ENCODE results near the gene SDK2.
A peak's percentile ranks its signal among the peaks of the same experiment; 100 is the strongest.

SDK2 gene

DNA sequence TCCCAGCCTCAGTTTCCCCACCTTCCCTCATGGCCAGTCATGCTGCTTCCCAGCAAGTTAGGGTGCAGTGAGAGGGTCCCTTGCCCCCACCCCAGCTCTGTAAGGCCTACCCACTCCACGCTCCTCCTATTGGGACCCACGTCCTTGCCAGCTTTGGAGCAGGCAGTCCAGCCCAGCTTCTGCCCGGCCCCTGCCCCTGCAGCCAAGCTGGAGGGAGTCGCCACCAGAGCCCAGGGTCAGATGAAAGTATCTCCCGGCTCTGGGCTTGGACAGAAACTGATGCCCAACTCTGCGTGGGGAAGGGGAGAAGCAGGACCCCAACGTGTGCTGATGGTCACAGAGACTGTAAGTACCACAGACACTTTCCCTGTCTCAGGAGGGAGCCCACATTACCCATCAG lies 32.6 kb downstream of the SDK2 start:
- DNase-seq (ENCODE audit: low spot score): no peak

DNA sequence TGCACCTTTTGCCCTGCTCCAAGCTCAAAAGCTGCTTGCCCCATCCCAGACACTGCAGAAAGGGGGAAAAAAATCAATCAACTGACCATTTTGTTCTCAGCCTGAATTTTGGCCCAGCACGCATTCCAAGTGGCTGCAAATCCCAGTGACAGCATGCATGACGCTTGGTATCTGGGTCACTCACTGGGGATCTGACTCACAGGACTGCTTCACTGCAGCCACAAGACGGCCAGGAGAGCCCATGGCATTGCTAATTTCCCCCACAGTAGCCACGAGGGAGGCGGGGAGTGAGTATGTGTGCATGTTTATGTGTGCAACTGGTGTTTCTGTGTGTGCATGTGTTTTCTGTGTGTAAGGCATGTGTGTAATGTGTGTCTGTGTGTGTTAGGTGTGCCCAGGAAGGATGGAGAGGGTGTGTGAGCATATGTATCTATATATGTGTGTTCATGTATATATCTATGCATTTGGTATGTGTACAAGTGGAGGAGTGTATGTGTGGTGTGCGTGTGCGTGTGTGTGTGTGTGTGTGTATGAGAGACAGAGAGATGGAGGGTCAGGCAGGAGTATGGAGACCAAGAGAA lies 33.8 kb downstream of the SDK2 start:
- no peak for DNase-seq (ENCODE audit: low spot score)

DNA sequence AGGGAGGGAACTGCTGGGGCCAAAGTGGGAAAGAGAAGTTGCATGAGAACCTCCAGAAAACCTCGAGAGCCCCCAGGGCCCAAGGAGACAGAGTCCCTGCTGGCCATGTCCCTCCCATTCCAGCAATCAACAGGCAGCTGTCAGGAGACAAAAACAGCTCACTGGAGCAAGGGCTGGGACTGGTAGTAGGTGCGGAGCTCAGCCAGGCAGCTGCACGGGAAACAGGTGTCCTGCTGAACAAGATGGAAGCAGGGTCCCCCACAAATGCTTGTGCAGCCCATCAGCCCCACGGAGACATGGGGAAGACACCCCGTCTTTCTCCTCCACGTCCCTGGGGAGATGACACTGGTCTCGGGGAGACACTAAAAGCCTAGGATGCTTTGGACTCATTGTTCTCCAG lies 34.5 kb downstream of the SDK2 start:
- DNase-seq (ENCODE audit: low spot score): no peak

DNA sequence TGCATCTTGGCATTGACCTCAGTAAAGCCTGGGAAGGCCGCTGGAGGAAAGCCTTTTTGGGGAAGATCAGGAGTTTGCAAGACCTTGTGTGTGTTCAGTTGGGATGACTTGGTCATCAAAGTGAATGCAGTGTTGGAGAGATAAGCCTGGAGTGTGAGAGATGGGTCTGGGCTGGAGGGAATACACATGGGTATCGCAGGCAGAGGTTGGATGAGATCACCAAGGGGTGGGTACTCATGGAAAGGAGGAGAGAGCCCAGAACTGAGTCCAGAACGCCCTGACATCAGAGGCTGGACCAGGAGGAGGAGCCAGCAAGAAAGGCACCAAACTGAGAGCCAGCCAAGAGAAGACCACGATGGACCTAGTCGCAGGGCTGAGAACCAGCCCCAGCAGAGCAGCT lies 35.2 kb downstream of the SDK2 start:
- no peak for DNase-seq (ENCODE audit: low spot score)

DNA sequence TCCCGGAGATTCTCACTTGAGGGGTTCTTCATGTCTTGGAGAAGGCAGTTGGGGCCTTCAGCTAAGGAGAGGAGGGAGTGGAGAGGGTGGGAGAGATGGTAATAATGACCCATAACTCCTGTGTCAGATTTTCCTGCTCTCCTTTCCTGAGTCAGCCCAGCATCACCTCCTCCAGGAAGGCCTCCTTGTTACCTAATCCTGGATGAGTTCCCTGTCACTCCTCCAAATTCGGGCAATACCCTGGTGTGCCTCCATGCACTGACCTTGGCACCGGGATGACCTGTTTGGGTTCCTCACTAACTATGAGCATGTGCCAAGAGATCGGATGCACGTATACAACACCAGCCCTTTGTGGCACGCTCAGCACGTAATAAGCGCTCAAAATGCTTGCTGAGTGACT lies 38.8 kb downstream of the SDK2 start:
- no peak for DNase-seq (ENCODE audit: low spot score)

DNA sequence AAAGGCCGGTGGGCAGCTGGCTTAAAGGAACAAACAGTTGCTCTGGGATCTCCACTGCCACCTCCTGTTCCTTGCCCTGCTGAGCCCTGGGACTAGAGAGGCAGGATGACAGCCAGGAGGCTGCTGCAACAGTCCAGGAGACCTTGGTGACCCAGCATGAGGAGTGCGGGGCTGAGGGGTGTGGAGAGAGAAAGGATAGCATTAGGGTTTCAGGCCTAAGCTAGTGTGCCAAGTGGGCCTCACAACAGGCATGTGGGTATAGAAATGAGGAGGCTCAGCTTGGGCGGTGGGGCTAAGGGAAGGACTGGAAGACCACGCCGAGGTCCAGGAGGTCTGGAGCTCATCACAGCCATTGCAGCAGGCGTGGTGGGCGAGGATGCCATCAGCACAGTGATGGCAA lies 39.8 kb downstream of the SDK2 start:
- DNase-seq (ENCODE audit: low spot score): no peak

DNA sequence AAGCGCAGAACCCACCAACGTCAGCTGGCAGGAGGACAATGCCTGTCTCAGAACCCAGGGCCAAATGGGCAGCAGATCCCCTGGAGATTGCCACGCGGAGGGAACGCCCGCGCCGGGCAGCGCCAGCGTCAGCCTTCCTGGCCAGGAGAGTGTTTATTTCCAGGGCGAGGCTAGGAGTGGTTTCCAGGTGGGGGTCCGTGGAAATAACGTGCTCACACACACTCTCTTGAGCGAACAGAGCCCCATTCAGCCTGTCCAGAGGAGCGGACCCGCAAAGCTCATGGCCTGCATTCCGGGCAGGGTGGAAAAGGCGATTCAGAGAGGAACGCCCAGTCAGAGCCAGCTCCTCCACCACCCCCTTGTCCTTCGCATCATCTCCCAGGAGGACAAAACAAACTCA lies 40.3 kb downstream of the SDK2 start:
- no peak for DNase-seq (ENCODE audit: low spot score)

DNA sequence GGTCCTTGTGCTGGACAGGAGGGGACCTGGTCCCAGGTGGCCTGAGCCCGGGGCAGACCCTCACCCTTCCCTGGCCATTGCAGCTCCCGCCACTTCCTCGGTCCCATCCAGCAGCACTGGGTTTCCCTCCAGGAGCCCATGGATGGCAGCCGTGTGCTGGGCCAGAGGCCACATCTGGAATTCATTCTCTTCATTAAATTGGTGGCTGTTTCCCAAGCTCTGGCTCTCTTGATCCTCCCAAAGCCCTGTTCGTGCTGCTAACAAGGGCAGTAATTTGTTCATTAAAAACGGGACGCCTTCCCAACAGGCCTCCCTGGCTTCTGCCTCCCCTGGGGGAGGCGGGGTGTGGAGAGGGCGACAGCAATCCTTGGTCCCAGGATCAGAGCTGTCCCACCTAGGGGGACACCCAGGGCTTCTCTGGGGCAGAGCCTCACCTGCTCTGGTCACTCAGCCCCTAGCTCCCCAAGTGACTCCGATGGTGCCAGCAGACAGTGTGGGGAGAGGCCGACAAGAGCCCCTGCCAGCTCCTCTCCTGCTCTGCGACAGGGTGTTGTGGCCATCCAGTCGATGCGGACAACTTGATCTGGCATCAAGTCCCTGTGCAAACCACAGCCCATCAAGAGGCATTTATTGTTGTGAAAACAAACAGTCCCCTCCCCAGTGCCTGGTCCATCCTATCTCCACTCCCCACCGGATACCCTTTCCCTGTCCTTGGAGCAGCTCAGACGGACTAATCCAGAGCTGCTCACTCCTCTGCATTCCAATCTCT lies 44.0 kb downstream of the SDK2 start:
- DNase-seq (ENCODE audit: low spot score): no peak

DNA sequence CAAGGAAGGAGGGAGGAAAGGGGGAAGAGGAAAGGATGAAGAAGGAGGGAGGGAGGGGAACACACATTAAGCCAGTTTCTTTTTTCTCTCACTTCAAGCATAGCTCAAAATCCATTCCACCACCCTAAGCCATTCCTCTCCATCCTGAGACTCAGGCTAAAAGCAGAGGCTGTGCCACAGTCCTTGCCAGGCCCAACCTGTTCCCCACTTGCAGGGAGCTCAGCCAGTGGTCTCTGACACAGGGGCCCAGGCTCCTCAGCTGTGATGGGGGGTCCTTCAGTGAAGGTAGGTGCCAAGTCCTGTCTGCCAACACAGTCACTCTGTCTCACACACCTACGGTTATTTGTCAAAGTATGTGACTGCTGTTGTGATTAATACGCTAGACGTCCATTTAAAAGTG lies 44.6 kb downstream of the SDK2 start:
- DNase-seq (ENCODE audit: low spot score): no peak

DNA sequence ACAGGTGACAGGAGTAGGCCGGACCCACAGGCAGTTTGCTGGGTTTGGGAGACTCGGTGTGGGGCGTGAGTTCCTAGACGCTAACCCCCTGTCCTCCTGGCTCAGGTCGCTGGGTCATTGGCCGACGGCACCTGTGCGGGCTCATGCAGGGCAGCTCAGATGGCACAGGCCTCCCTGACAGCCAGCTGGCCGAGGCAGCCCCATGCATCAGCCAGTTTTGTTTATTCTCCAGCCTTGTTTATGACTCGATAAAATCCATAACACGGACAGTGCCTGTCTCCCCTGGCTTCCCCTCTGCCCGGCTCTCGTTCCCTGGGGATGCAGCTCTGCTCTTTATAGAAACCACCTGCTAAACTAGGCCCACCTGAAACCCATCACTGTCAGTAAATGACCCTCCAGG lies 46.0 kb downstream of the SDK2 start:
- no peak for DNase-seq (ENCODE audit: low spot score)

DNA sequence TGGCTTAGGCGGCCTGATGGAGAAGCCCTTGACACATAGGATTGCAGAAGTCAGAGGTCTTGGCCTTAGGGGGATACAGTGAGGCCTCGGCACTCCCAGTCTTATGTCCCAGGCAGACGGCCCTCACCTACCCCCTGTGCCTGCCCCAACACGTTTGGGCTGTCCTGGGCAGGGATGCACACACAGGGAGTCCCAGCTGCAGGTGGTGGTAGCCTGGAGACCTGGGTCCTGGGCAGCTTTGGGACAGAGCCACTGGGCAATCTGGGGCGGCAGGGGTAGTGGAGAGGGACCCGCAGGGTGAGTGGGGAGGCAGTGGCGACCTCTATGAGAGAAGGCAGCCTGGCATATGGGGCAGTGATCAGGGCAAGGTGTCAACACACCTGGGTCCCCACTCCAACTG lies 48.3 kb downstream of the SDK2 start:
- no peak for DNase-seq (ENCODE audit: low spot score)

DNA sequence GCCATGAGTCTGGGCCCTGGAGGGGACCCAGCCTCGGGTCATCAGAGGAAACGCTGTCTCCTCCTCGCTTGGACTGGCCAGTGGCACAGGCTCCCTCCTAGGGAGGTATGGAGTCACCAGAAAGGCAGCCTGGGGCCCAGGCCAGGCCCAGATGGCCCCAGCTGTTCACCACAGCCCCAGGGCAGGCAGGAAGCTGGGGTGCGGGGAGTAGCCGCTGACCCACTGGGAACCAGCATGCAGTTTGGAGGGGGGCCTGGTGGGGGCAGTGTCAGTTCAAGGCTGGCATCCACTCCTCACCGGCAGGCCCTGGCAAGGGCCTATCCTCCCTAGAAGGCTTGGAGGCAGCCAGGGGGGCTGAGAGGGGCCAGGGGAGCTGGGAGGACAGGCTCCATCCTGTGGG lies 48.8 kb downstream of the SDK2 start:
- DNase-seq (ENCODE audit: low spot score): no peak

DNA sequence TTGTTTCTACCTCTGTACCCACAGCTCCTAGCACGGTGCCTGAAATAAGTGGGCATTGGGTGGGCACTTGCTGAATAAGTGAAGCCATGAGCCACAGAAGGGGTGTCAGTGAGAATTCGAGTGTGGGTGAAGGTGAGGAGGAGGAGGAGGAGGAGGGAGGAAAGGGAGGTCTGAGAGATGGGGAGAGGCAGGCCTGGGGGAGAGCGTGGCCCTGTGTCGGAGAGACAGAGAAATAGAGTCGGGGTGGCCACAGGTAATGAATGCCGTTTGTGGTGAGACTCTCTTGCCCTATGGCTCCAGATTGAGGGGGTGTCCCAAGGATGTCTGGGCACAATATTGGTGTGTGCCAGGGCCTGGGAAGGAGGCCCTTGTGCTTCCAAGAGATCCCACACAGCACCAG lies 49.2 kb downstream of the SDK2 start:
- no peak for DNase-seq (ENCODE audit: low spot score)

DNA sequence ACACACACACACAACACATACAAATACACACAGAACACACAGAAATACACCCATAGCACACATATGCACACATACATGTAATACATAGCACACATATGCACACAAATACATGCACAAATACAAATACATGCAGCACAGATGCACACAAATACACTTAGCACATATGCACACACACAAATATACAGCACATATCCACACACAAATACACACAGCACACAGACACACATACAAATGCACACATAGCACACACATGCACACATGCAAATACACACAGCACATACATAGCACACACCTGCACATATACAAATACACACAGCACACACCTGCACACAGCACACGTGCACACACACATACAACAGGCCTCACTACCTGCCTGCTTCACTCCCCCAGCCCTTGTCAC lies 49.6 kb downstream of the SDK2 start:
- no peak for DNase-seq (ENCODE audit: low spot score)

DNA sequence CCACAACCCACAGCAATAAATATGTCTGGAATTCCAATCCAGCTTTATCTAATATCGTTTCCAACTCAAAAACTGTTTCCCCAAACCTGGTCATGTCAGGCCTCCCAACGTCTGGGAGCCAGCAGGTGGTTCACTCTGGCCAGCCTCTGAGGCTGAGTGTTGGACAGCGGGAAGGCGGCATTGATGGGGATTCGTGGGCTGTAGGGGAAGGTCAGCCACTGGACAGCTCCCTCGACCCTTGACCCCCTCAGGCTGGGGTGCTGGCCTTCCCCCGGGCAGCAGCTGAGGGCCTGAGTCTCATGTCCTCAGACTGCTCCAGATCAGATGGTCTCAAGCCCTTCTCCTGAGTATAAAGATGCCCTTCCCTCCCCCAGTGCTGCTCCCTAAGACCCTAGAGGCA lies 50.2 kb downstream of the SDK2 start:
- DNase-seq (ENCODE audit: low spot score): no peak

DNA sequence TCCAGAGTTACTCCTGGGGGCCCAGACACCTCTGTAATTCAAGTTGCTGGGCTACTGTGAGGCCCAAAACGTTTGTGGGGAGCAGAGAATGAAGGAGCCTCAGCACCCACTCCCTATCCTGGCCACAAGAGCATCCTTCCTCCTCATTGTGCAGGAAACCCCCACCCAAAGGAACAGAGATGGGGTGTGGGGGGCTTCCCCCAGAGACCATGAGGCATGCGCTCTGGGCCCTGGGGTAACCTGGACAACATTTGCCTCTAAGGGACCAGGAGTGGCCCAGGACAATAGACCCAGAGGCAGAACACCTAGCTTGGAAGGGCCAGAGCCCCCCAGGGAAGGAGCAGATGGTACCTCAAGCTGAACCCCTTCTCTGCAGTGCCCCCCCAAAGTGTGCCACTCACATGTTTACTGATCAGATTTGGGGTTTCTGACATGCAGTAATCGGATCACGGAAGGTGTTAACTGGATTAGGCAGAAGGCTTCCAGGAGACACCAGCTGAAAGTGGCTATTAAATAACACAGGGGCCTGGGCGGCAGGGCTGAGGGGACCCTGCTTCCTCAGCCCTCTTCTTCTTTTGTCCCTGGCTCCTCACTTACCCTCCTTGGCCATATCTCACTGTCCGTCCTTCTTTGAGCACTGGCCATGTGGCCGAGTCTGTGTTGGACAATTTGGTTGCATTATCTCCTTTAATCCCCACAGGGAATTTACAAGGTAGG lies 50.8 kb downstream of the SDK2 start:
- no peak for DNase-seq (ENCODE audit: low spot score)

DNA sequence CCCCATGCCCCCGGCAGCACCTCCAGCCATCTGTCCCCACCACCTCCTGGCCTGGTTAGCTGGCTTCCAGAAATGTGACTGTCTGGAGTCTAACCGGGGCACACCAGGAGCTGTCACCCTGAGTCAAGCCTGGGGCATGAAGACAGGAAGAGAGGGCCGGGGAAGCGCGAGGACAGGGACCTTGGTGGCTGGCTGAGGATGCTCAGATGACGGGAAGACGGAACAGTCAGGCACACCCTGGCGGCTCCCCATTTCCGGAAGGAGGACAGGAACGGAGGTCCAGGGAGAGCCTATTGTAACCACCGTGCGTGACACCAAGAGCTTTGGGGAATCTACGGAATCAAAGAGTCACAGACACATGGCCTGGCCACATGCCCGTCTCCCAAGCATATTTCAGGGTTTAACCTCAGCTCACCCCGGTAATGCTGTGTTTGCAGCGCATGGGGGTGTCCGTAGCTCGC lies 51.7 kb downstream of the SDK2 start:
- DNase-seq (ENCODE audit: low spot score): no peak

DNA sequence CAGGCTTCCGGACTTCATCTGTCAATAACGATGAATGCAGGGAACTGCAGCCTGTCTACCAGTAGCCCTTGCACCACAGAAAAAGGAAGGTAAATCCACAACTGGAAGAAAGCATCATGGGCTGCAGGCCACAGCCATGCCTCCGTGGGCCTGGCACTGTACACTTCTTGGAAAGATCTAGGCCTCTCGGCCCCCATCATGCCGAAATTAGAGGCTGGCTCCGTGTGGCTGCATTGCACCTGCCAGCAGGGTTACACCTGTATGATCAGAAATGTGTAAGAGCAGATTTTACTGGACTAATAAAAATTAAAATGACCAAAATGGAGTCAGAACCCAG lies 52.2 kb downstream of the SDK2 start:
- DNase-seq (ENCODE audit: low spot score): no peak

DNA sequence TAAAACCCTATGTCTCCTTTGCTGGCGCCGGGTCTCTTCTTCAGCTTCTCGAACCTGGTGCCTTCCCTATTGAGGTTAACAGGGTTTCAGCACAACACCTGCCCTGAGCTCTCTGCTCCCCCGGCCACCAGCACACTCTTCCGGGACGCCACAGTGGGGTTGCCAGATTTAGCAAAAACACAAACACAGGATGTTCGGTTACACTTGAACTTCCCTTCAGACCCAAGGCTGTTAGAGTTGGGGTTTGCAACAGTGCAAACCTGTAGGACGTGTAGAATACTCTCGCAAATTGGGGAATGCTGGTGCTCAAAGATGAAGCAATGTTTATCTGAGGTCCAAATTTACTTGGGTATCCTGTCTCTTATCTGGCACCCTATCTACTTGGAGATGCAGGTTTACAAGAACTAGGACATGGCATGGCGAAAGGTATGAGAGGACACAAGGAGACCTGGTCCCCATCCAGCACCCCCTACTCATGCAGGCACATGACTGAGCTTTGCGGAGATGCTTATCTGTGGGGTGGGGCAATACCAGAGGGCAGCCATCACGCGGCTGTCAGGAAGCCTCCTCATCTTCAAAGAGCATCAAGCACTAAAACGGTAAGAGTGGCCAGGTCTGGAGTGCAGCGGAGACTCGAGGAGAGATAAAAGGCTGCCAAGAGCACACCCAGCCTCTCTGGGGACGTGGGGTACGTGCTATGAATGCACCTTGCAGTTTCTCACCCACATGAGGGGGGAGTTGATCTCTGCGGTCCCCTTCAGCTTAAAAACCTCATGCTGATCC lies 52.8 kb downstream of the SDK2 start:
- peak; percentile 26 for DNase-seq (ENCODE audit: low spot score)

DNA sequence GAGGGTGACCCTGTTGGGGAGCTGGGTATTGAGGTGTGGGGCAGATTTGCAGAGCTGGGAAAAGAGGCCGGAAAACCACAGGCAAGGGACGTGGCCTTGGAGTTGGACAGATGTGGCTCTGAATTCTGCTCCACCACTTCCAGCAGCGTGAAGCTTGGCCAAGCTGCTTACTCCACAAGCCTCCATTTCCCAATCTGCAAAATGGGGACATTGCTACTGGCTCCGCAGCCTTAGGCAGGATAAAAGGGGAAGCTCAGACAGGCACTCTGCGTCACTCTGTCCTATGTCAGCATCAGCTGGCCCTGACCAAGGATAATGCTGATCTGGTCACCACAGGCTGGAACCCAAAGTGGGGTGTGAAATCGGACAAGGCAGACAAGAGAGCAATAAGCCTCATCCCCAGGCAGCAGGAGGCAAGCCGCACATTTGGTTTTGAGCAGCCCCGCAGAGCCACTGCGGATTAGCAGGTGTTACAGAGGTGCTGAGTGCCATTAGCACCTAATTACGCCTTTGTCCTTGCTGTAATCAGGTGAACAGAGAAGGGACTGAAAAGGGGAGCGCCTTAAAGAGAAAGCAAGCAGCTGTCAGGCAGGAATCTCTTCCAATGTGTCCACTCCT lies 54.8 kb downstream of the SDK2 start:
- DNase-seq (ENCODE audit: low spot score): no peak

DNA sequence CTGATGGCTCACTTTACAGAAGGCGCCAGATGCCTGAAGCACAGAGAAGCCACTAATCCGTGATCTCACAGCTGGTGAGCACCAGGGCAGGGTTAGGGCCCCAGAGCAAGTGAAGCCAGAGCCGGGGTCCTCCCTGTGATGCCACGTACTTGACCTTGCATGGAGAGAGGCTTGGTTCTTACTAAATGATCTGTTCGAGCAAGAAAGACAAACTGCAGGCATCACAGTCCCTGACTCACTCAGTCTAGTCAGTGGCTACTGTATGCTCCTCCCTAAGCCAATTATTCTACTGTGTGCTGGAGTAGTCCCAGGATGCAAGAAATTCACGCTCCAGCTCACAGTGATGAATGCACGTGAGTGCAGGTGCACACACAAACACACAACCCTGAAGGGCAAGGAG lies 55.4 kb downstream of the SDK2 start:
- no peak for DNase-seq (ENCODE audit: low spot score)

DNA sequence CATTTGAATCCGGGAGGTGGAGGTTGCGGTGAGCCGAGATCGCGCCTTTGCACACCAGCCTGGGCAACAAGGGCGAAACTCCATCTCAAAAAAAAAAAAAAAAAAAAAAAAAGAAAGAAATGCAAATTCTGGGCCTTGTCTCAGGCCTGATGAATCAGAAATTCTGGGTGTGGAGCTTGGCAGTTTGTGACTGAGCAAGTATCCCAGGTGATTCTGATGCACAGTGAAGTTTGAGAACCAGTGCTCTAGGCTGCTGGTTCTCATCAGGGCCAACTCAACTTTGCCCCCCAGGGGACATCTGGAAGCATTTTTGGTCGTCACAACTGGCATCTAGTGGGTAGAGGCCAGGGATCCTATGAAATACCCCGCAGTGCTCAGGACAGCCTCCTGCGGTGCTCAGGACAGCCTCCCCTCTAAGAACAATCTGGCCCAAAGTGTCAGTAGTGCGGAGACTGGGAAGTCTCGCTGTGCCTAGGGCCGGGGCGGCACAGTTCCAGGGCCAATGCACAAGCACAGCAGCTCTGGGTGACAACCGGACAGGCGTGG lies 55.9 kb downstream of the SDK2 start:
- no peak for DNase-seq (ENCODE audit: low spot score)
